ENCODE data around the gene ATP2A2.
"Not testable (repeated sequence)": the region's sequence is repeated elsewhere in the genome, so short reads cannot be mapped to it uniquely, and the experiment has no call there.

Gene ATP2A2

GRCh38 chr12:110301065-110301806 is 20.2 kb downstream of the ATP2A2 start:
- no peak for DNase-seq (ENCODE audit: low spot score)

GRCh38 chr12:110304061-110304551 is 23.1 kb downstream of the ATP2A2 start:
- DNase-seq (ENCODE audit: low spot score): no peak

GRCh38 chr12:110307372-110307771 is 26.3 kb downstream of the ATP2A2 start:
- no peak for DNase-seq (ENCODE audit: low spot score)

- no peak for DNase-seq (ENCODE audit: low spot score)
Measured at GRCh38 chr12:110310763-110311162, 29.7 kb downstream of the ATP2A2 start.

- DNase-seq (ENCODE audit: low spot score): no peak
Measured at GRCh38 chr12:110311903-110312302, 30.9 kb downstream of the ATP2A2 start.

- DNase-seq (ENCODE audit: low spot score): peak; percentile 11
Measured at GRCh38 chr12:110312581-110313360, 31.7 kb downstream of the ATP2A2 start.

GRCh38 chr12:110314308-110314707 is 33.3 kb downstream of the ATP2A2 start:
- no peak for DNase-seq (ENCODE audit: low spot score)

- DNase-seq (ENCODE audit: low spot score): no peak
Measured at GRCh38 chr12:110316861-110317260, 35.8 kb downstream of the ATP2A2 start.

GRCh38 chr12:110317911-110318310 is 36.9 kb downstream of the ATP2A2 start:
- no peak for DNase-seq (ENCODE audit: low spot score)

- no peak for DNase-seq (ENCODE audit: low spot score)
Measured at GRCh38 chr12:110320550-110320949, 39.5 kb downstream of the ATP2A2 start.

GRCh38 chr12:110329710-110330109 is 48.7 kb downstream of the ATP2A2 start:
- no peak for DNase-seq (ENCODE audit: low spot score)

- DNase-seq (ENCODE audit: low spot score): no peak
Measured at GRCh38 chr12:110330124-110330523, 49.1 kb downstream of the ATP2A2 start.

GRCh38 chr12:110330544-110330943 is 49.5 kb downstream of the ATP2A2 start:
- no peak for DNase-seq (ENCODE audit: low spot score)

GRCh38 chr12:110333201-110333600 is 52.2 kb downstream of the ATP2A2 start:
- DNase-seq (ENCODE audit: low spot score): no peak

- DNase-seq (ENCODE audit: low spot score): no peak
Measured at GRCh38 chr12:110335481-110336045, 54.5 kb downstream of the ATP2A2 start.

GRCh38 chr12:110337912-110338710 is 57.1 kb downstream of the ATP2A2 start:
- no peak for DNase-seq (ENCODE audit: low spot score)

- no peak for DNase-seq (ENCODE audit: low spot score)
Measured at GRCh38 chr12:110338754-110339153, 57.7 kb downstream of the ATP2A2 start.

- no peak for DNase-seq (ENCODE audit: low spot score)
Measured at GRCh38 chr12:110339184-110339952, 58.3 kb downstream of the ATP2A2 start.

- not testable (repeated sequence) for DNase-seq (ENCODE audit: low spot score)
Measured at GRCh38 chr12:110340261-110340660, 59.2 kb downstream of the ATP2A2 start.

- DNase-seq (ENCODE audit: low spot score): no peak
Measured at GRCh38 chr12:110340706-110341105, 59.7 kb downstream of the ATP2A2 start.

- DNase-seq (ENCODE audit: low spot score): no peak
Measured at GRCh38 chr12:110342157-110342556, 61.1 kb downstream of the ATP2A2 start.
